SK-MEL-5 (cell line): ENCODE results near the gene CCDC12. TPM values are rescaled to one million over a fixed set of nuclear protein-coding genes. Genes with fewer than 3 reads are reported as not detected.

Source experiments
- DNase-seq: peaks from one replicate; pipeline ENCODE4 v3.0.0-alpha.2; 2016; ENCODE audit warnings: low read depth, low spot score
- in situ Hi-C: cut with HindIII; loops from 2 replicates; pipeline ENCODE4 v1.10.0; 2016; ENCODE audit warnings: low sequenced_read_pairs, high pct_unique_total_duplicates, low pct_unique_long_range_greater_than_20kb
- total RNA-seq: library from RNA; depleted of rRNA; stranded (reverse); fragments of >200 nt; shearing (Covaris generic); gene quantifications from 2 replicates; pipeline ENCODE4 v1.2.3, GENCODE V29; 2014

The CCDC12 gene
- total RNA-seq, 1 experiment from 2014 or later: 24.6 TPM

DNA sequence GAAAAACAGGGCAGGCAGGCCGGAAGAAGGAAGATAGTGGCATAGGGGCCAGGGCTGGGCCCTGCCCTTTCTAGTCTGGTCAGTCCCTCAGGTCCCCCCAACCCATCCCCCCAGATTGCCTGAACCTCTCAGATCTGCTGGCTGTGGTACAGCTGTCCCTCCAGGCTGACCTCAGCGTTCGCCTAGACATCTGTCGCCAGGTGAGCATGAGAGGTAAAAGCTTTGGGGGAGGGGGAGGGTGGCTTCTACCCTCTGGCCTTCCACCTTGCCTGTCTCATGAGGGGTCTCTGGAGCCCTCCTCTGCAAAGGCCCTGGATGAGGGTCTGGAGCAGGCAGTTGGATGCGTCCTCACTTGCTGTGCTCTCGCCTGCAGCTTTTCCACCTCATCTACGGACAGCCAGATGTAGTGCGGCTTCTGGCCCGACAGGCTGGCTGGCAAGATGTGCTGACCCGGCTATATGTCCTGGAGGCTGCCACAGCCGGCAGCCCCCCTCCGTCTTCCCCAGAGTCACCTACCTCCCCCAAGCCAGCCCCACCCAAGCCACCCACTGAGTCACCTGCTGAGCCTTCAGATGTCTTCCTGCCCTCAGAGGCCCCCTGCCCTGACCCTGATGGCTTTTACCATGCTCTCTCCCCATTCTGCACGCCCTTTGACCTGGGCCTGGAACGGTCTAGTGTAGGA lies 23.1 kb upstream of the CCDC12 start:
- in situ Hi-C loops: no loop called here
- DNase-seq: no peak

GRCh38 chr3:46998852-46999515 lies 22.4 kb upstream of the CCDC12 start:
- in situ Hi-C loops: no loop called here
- DNase-seq: no peak

DNA sequence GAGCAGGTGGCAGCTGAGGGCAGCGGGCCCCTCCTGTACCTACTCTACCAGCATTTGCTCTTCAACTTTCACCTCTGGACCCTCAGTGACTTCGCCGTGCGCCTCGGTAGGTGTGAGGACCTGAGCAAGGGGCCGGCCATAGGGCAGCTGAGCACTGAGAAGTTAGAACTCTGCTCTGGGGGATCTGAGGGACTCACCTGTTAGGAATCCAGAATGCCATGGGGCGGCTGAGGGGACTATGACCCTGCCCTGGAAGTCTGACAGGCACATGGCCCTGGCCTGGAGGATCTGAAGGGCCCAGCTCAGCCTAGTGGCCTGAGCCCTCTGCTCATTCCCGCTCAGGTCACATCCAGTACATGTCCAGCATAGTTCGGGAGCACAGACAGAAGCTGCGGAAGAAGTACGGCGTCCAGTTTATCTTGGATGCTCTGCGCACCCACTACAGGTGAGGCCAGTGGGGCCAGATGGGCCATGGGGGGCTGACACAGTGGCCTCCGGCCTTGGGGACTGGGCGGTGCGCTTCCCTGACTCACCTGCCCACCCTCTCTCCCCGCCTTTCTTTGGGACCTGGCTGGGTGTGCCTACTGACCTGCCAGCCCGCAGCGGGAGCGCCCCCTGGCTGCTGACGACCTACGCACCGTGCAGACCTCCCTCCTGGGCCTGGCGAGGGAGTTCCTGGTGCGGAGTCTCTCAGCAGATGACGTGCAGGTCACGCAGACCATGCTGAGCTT lies 21.7 kb upstream of the CCDC12 start:
- peak; percentile 71 for DNase-seq
- in situ Hi-C loops: no loop called here

DNA sequence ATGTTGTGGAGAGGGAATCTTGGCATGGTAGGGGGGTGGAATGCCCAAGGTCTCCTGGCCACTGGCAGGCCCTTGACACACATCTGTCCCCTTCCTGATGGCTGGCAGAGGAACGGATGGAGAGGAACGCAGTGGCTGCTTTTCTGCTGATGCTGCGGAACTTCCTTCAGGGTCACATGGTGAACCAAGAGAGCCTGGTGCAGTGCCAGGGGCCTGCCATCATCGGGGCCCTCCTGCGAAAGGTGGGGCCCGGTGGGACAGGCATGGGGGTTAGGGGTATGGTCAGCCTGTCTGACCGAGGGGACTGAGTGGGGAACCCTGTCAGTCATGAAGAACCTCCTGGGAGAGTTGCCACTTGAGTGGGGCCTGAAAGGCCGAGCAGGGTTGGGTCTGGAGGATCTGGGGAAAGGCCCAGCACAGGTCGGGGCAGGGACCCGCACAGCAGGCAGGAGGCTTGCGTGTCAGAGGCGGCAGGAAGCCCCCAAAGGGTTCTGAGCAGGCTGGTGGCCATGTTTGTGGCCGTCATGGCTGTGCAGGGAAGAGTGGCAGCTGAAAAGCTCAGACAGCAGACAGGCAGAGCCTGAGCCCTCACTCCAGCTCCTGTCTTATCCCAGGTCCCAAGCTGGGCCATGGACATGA lies 21.0 kb upstream of the CCDC12 start:
- DNase-seq: no peak
- in situ Hi-C loops: no loop called here

DNA sequence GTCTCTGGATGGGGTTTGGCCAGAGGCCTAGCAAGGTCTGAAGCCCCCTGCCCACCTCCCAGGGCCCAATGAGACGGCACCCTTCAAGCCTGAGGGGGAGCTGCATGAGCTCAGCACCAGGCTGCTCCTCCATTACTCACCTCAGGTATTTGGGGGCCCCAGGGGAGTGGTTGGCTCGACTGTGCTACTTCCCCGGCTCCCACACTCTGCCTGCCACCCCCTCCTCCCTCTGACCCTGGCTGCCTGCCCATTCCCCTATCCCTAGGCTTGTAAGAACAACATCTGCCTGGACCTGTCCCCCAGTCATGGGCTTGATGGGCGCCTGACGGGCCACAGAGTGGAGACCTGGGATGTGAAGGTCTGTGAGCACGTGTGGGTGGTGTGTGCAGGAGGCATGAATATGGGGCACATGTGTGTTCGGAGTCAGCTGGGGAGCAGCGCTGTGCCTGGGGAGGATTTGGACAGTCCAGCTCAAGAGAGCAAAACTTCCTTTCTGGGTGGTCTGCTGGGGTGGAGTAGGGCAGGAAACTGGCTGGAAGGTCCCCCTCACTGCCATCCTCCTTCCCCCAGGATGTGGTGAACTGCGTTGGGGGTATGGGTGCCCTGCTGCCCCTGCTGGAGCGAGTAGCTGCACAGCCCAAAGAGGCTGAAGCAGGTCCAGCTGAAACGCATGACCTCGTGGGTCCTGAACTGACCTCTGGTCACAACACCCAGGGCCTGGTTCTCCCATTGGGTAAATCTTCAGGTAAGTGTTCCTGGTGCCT lies 20.3 kb upstream of the CCDC12 start:
- no peak for DNase-seq
- in situ Hi-C loops: no loop called here

DNA sequence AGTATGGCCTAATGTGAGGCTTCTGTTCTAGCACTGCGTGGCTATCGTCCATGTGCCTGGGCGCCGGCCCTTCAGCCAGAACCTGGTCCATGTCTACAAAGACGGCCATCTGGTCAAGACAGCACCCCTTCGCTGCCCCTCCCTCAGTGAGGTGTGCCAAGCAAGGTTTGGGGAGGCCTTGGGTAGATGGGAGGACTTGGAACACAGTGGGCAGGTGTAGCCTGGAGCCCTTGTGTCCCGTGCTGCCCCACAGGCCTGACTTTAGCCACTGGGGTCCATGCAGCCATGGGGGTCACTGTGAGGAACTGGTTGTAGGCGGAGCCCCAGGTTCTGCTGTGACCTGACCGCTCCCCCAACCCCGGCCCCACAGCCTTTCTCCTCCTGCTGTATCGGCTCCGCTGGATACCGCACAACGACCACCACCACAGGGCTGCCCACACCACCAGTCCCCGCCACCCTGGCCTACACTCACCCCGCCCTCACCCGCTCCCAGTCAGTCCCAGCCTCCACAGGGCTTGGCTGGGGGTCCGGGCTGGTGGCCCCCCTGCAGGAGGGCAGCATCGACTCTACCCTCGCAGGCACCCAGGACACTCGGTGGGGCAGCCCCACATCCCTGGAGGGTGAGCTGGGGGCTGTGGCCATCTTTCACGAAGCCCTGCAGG lies 19.5 kb upstream of the CCDC12 start:
- no peak for DNase-seq
- in situ Hi-C loops: no loop called here

DNA sequence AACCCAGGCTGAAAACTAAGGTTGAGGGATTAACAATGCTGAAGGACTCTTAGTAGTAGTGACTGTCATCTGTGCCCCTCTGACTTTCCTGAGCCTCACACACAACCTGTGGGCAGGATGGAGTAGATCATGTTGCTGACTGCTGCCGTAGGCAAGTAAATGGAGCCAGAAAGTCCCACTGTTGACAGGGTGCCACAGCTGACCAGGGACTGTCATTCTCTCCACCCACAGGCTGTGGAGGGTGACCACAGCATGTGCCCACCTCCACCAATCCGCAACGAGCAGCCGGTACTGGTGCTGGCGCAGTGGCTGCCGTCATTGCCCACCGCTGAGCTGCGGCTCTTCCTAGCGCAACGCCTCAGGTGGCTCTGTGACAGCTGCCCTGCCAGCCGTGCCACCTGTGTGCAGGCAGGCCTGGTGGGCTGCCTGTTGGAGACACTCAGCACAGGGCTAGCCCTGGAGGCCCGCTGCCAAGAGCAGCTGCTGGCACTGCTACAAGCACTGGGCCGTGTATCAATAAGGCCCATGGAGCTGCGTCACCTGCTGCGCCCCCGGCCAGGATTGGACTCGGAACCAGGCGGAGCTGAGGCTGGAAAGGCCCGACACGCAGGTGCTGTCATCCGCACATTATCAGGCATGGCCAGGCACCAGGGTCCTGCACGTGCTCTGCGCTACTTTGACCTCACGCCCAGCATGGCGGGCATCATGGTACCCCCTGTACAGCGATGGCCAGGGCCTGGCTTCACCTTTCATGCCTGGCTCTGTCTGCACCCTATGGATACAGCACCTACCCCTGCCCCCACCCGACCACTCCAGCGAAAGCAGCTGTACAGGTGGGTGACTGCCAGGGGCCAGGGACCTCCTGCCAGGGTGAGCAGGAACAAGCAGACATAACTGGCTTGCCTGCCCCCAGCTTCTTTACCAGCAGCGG lies 18.5 kb upstream of the CCDC12 start:
- no peak for DNase-seq
- in situ Hi-C loops: no loop called here

DNA sequence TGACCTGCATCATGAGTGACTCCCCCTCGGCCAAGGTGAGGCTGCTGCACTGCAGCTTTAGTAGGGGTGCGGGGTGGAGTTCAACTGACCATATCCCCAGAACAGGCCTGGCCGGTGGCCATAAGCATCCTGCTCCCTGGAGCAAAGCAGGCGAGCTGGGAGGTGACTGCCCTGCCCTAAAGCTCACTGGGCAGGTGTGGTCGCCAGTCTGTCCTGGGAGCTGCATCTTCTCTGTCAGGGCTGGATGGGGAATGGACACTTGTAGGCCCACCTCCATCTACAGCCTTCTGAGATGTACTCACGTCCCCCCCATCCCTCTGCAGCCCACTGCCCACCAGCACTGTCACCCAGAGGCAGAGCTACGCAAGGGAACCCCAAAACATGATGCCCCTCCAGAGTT lies 17.4 kb upstream of the CCDC12 start:
- in situ Hi-C loops: no loop called here
- DNase-seq: no peak

- in situ Hi-C loops: no loop called here
- no peak for DNase-seq
Measured at GRCh38 chr3:46993292-46993691, 16.7 kb upstream of the CCDC12 start.

DNA sequence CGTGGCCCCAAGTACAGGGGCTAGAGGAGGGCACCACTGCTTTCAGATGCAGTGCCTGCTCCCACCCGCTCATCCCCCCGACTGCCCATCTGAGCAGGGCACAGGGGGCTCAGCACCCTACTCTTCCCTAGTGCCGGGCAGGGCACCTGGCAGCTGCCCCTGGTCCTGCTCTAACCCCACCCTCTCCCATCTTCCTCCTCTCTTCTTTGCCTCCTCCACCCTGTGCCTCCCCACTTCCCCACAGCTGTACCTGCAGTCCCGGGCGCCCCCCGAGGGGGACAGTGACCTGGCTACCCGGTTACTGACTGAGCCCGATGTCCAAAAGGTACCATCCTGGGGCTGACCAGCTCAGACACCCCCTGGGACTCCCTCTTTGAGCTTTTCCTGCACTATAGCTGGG lies 15.7 kb upstream of the CCDC12 start:
- in situ Hi-C loops: no loop called here
- DNase-seq: no peak

- no peak for DNase-seq
- in situ Hi-C loops: no loop called here
Measured at GRCh38 chr3:46991406-46992165, 15.0 kb upstream of the CCDC12 start.

DNA sequence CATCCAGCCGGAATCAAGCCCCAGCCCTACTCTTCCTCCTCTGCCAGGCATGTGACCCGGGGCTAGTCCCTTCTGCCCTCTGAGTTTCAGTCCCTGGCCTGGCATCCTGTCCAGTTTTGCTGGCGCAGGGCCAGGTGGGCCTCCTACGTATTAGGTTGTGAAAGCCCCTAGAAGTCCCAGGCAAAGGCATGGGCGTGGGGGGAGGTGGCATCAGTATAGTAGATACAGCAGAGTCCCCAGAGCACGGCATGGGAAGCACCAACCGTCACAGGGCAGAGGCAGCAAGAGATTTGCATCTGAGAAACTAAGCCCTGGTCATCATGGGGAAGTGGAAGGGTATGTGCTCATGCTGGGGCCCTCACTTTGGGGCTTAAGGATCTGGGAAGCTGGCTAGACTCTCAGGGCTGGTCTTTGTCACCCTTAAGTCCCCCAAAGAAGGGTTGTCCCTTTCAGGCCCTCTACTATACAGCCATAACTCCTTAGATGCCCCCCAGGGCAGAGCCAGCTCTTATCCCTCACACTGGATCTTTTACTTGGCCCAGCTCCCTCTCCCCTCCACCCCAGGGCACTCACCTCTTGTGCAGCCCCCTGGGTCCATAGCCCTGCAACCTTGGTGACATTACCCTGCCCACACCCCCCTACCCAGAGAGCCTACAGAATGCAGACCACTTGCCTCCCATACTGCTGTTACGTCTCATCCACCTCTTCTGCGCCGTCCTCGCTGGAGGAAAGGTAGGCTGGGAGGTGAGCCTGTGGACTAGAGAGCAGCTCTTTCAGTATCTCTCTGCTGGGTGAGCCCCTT lies 14.2 kb upstream of the CCDC12 start:
- in situ Hi-C loops: no loop called here

DNA sequence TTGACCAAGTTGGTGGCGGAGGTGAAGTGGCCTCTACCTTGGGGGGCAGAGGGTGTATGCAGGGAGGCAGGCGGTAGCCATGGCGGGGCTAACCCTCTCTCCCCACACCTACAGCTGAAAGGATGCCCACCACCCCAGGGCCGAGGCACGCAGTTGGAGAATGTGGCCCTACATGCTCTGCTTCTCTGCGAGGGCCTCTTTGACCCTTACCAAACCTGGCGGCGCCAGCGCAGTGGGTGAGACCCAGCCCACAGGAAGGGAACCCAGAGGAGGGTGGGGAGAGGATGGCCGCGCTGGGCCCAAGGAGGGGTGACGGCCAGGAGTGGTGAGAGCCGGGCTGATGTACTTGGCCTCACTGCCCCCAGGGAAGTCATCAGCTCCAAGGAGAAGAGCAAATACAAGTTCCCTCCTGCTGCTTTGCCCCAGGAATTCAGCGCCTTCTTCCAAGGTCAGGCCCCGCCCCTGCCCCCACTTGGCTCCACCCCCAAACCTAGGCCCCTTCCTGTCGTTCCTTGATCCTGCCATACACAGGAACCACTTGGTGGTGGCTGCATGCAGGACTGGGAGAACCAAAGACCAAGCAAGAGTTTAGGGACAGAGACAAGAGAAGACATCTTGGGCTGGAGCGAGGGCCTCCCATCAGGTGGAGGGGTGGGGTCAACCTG lies 12.7 kb upstream of the CCDC12 start:
- in situ Hi-C loops: no loop called here
- no peak for DNase-seq

More for the DNA sequence above, 14.2 kb upstream of the CCDC12 start:
- no peak for DNase-seq

DNA sequence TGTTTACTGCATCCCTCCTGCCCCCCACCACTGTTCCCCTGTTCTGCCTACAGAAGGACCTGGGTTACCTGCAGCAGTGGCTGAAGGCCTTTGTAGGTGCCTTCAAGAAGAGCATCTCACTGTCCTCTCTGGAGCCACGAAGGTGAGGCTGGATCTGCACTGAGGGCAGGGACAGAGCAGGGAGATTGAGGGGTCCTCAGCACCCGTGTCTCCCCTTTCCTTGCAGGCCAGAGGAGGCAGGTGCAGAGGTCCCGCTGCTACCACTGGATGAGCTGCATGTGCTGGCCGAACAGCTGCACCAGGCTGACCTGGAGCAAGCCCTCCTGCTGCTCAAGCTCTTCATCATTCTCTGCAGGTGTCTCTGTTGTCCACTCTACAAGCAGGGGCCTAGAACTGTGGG lies 12.1 kb upstream of the CCDC12 start:
- no peak for DNase-seq
- in situ Hi-C loops: no loop called here
